NCI-H2107 treated with DMSO at 0.1 percent for 48 hours (cell line): ENCODE data around the gene EXOSC10.
"Not testable (repeated sequence)": the region's sequence is repeated elsewhere in the genome, so short reads cannot be mapped to it uniquely, and the experiment has no call there.

ENCODE experiments used
- DNase-seq: peaks from one replicate; lab custom pipeline; 2025; ENCODE audit not compliant: unreplicated experiment; lab: John Stamatoyannopoulos, UW

The EXOSC10 gene

GRCh38 chr1:11061652-11062365, 37.9 kb downstream of the EXOSC10 start:
- DNase-seq, result no peak

GRCh38 chr1:11059968-11060830, 39.5 kb downstream of the EXOSC10 start, which contains the start of gene SRM:
Gene SRM (minus strand): TSS chr1:11060018. CDS start chr1:11059943, 75 bp downstream.
- peak; percentile 63 for DNase-seq

GRCh38 chr1:11059155-11059967, 40.3 kb downstream of the EXOSC10 start:
- no peak for DNase-seq

- DNase-seq, result peak; percentile 68
Observed at GRCh38 chr1:11058595-11059154, 41.0 kb downstream of the EXOSC10 start.

- no peak for DNase-seq
Observed at GRCh38 chr1:11058026-11058425, 41.6 kb downstream of the EXOSC10 start.

GRCh38 chr1:11057477-11057876, 42.2 kb downstream of the EXOSC10 start:
- DNase-seq, result no peak

- DNase-seq, result no peak
Observed at GRCh38 chr1:11056504-11056903, 43.2 kb downstream of the EXOSC10 start.

GRCh38 chr1:11055676-11056075, 44.0 kb downstream of the EXOSC10 start:
- no peak for DNase-seq

GRCh38 chr1:11054666-11055065, 45.0 kb downstream of the EXOSC10 start:
- no peak for DNase-seq

- no peak for DNase-seq
Observed at GRCh38 chr1:11054181-11054580, 45.5 kb downstream of the EXOSC10 start.

GRCh38 chr1:11053758-11054137, 45.9 kb downstream of the EXOSC10 start:
- DNase-seq, result no peak

GRCh38 chr1:11052839-11053757, 46.6 kb downstream of the EXOSC10 start:
- DNase-seq, result peak; percentile 66

- DNase-seq, result no peak
Observed at GRCh38 chr1:11051781-11052511, 47.7 kb downstream of the EXOSC10 start.

- not testable (repeated sequence) for DNase-seq
Observed at GRCh38 chr1:11051121-11051520, 48.5 kb downstream of the EXOSC10 start.

- DNase-seq, result no peak
Observed at GRCh38 chr1:11046625-11047365, 52.9 kb downstream of the EXOSC10 start, which contains the start of gene MASP2. Gene MASP2 (minus strand): TSS chr1:11047239. CDS start chr1:11047207, 32 bp downstream.

GRCh38 chr1:11046270-11046566, 53.5 kb downstream of the EXOSC10 start:
- DNase-seq, result no peak

GRCh38 chr1:11045428-11046269, 54.0 kb downstream of the EXOSC10 start:
- DNase-seq, result no peak
